ENCODE data around the gene KLHL12.
"Not testable (repeated sequence)": the region's sequence is repeated elsewhere in the genome, so short reads cannot be mapped to it uniquely, and the experiment has no call there.

KLHL12 gene

DNA sequence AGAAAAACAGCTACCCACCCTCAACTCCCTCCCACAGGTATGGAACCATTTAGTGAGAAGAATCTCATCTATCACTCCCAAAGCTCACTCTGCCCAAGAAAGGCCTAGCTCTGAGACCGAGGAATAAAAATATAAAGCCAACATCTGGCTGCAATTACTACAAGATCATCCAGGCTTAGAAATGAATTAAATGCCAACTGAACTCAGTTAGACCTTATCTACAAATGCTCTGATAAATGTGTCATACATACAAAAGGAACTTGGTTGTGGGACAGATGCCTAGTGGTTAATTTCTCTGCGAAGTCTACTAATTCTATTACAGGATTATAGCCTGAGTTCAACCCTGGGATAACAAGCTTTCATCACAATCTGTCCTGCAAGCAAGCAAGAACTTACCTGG lies 24.4 kb upstream of the KLHL12 start:
- no peak for DNase-seq (ENCODE audit: low spot score)

DNA sequence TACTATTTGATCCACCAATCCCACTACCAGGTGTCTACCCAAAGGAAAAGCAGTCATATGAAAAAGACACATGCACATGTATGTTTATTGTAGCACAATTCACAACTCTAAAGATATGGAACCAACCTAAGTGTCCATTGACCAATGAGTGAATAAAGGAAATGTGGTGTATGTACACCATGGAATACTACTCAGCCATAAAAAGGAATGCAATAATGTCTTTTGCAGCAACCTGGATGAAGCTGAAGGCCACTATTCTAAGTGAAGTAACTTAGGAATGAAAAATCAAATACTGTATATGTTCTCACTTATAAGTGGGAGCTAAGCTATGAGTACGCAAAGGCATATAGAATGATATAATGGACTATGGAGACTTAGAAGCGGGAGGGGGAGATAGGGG lies 18.4 kb upstream of the KLHL12 start:
- no peak for DNase-seq (ENCODE audit: low spot score)

DNA sequence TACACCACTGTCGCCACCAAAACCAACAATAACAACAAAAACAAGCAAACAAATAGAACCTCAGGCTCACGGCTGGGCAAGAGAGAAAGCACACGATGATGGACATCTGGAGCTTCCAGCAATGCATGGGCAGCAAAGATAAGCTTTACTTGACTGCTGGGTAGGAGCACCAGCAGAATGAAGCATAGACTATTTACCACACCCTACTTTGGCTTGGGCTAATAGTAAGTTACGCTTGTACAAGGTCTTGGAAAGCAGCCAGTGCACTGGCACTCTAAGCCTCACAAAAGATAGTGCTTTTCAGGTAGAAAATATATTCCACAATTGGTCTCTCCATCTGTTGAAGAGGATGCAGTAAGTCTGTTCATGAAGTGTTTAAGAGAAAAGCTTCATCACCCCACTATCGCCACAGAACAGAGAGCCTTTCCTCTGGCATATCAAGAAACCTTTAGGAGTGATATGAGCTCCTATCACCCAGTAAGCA lies 17.4 kb upstream of the KLHL12 start:
- no peak for DNase-seq (ENCODE audit: low spot score)

DNA sequence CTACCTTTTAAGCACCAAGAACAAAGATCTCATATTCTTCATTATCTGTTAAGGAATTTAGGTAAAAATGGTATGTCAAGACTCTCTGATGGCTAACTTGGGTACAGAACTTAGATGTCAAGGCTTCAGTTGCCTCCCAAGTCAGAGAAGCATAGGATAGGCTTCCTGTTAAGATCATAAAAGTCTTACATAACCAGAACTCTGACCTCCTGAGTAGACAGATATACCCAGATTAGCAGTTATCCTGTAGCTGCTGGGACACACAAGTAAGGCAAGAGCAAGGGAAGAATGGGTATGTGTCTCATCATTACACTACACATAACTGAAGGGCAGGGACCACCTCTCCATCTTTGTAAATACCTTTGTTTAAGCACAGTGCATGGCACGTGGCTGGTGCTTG lies 15.4 kb upstream of the KLHL12 start:
- DNase-seq (ENCODE audit: low spot score) = no peak

DNA sequence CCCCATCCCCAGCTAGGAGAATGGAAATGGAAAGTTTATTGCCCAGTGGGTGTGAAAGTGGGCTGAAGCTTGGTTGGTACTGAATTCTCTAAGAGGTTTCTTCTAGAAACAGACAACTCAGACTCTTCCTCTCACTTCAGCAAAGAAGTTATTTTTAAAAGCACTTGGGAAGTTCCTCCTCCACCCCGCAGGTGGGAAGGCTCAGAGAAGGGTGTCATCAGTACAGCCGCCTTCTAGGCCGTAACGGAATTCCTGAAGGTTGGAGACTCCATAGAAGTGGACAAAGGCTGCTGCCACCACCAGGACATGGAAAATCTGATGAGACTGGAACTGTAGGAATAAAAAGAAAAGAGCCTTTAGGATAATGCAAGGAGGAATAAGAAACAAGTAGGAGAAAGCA lies 14.3 kb upstream of the KLHL12 start:
- no peak for DNase-seq (ENCODE audit: low spot score)

DNA sequence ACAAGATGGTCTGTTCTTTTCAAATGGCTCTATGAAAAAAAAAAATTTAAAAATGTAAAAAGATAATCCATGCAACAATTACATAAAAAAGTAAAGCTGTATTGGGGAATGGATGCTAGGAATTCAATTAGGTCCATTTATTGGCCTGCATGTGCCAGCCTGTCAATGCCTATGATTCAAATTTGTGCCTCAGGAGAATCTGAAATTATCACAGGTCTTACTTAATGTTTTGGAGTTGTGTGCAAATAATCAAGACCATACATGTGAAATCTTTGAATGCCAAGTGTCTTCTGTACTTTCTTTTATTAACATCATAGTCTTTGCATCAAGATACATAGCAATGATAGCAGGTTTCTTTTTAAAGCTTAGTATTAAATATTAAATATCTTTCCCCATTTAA lies 13.5 kb upstream of the KLHL12 start:
- no peak for DNase-seq (ENCODE audit: low spot score)

DNA sequence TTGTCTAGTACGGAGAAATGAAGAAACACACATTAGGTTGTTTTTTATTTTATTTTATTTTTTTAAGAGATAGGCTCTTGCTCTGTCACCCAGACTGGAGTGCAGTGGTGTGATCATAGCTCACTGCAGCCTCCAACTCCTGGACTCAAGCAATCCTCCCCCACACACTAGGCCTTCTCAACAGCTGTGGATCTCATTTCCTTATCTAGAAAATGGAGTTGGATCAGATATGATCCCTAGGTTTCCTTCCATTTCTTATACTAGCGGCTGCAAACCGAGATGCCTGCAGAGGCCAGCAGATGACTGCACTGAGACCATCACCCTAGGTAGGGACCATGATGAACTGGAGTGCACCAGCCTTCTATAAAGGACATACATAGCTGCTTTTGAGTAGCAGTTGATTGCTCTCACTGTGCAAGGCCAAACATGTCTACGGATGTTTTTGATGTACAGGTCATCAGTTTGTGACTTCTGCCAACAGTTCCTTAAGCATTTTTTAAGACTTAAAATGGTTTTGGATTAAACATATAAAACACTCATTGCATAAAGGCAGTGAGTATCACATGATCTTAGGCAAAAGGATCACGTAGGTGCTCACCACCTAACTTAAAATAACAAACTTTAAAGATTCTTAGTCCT lies 11.4 kb upstream of the KLHL12 start:
- DNase-seq (ENCODE audit: low spot score) = no peak

DNA sequence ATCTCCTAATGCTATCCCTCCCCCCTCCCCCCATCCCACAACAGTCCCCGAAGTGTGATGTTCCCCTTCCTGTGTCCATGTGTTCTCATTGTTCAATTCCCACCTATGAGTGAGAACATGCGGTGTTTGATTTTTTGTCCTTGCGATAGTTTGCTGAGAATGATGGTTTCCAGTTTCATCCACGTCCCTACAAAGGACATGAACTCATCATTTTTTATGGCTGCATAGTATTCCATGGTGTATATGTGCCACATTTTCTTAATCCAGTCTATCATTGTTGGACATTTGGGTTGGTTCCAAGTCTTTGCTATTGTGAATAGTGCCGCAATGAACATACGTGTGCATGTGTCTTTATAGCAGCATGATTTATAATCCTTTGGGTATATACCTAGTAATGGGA lies 9.4 kb upstream of the KLHL12 start:
- DNase-seq (ENCODE audit: low spot score) = not testable (repeated sequence)

DNA sequence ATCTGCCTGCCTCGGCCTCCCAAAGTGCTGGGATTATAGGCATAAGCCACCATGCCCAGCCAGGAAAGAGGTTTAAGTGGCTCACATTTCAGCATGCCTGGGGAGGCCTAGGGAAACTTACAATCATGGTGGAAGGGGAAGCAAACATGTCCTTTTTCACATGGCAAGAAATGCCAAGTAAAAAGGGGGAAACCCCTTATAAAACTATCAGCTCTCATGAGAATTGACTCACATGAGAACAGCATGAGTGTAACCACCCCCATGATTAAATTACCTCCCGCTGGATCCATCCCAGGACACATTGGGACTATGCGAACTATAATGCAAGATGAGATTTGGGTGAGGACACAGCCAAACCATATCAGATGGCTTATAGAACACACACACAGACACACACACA lies 8.8 kb upstream of the KLHL12 start:
- DNase-seq (ENCODE audit: low spot score) = no peak

DNA sequence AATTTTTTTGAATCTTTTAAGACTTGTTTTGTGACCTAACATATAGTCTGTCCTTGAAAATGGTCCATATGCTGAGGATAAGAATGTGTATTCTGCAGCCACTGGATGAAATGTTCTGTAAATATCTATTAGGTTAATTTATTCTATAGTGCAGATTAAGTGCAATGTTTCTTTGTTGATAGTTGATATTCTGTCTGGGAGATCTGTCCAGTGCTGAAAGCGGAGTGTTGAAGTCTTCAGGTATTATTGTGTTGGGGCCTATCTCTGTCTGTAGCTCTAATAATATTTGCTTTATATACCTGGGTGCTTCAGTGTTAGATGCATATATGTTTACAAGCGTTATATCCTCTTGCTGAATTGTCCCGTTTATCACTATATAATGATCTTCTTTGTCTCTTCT lies 7.7 kb upstream of the KLHL12 start:
- DNase-seq (ENCODE audit: low spot score) = no peak

DNA sequence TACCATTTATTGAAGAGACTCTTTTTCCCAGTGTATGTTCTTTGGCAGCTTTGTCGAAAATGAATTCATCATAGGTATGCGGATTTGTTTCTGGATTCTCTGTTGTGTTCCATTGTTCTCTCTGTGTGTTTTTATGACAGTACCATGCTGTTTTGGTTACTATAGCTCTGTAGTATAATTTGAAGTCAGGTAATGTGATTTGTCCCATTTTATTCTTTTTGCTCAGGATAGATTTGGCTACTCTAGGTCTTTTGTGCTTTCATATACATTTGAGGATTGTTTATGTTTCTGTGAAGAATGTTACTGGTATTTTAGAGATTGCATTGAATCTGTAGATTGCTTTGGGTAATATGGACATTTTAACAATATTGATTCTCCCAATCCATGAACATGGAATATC lies 5.4 kb upstream of the KLHL12 start:
- DNase-seq (ENCODE audit: low spot score) = no peak

DNA sequence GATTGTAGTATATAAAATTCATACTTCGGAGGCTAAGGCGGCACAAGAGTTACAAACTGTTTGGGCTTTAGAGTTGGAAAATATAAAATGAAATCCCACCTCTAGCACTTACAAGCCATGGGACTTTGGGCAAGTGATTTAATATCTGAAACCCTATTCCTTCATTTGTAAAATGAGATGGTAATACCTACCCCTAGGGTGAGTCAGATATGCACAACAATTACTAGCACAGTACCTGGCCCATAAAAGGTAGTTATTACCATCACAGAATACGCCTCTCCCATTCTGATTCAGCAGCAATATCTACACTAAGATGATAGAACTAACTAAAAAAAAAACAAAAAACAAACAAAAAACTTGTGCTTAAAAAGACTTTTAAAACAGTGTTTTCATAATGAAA lies 3.5 kb downstream of the KLHL12 start:
- DNase-seq (ENCODE audit: low spot score) = no peak

DNA sequence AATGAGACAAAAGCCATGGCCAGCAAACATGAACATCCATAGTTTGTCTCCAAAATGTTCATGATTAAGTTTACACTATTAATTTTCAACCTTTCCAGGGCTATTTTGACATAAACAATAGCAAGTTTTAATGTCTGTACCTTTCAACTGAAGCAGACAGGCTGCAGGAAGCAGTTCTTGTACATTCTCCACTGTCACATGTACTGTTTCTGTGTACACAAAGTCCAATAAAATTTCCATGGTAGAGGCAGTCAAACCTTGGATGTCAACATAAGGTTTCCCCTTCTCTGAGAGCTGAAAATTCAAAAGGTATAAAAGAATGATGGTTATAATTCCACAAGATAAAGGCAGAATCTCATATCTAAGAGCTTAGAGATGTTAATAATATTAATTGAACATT lies 7.4 kb downstream of the KLHL12 start:
- DNase-seq (ENCODE audit: low spot score) = no peak

DNA sequence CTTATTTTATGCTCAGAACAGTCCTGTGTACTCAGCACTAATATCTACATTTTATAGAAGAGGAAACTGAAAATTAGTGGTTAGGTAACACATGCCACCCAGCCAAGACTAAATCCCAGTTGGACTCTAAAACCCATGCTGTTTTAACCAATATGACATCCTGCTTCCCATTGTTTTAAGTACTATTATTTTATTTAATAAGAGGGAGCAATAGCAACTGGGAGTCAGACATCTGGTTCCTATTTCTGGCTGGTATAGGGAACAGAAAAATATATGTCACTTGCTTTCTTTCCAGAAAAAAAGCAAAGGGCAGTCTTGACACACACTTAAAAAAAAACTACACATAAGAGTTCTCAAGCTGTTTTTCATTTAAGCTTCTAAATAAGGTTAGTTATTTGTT lies 11.9 kb downstream of the KLHL12 start:
- DNase-seq (ENCODE audit: low spot score) = no peak

DNA sequence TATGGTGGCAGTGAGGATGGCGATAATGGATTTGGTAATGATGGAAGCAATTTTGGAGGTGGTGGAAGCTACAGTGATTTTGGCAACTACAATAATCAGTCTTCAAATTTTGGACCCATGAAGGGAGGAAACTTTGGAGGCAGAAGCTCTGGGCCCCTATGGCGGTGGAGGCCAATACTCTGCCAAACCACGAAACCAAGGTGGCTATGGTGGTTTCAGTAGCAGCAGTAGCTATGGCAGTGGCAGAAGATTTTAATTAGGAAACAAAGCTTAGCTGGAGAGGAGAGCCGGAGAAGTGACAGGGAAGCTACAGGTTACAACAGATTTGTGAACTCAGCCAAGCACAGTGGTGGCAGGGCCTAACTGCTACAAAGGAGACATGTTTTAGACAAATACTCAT lies 14.6 kb downstream of the KLHL12 start:
- DNase-seq (ENCODE audit: low spot score) = not testable (repeated sequence)

DNA sequence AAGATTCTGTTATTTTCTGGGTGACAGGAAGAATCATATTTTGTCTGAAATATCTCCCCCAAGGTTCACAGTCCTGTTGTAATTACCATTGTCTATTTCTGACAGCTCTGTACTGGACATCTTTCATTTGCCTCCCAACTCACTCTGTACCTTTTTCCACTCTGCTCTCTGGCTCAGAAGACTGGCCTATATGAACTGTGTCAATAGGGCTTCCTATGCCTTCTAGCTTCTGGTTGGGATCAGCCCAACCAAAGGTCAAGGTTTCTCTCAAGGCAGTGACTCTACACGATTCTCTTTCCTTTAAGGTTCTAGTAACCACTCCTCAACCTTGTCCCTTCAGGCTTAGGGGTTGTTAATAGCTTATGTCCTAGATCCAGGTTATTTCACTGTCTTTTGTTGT lies 17.5 kb downstream of the KLHL12 start:
- DNase-seq (ENCODE audit: low spot score) = no peak

DNA sequence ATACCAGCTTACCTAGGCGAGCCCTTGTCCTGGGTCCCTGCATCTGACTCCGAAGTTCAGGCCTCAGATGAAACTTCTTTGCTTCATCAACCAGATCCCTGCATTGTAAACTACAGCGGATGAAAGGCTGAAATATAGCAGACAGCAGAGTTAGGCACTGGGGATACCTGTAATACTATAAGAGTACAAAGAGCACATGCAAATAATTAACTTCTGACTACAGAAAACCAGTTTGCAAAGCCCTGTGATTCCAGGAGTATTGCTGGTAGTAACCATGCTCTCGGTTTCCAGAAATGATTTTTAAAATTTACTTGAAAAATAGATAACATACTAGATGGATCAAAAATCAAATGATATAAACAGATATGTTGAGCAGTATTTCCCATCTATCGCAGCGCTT lies 18.0 kb downstream of the KLHL12 start:
- DNase-seq (ENCODE audit: low spot score) = no peak

DNA sequence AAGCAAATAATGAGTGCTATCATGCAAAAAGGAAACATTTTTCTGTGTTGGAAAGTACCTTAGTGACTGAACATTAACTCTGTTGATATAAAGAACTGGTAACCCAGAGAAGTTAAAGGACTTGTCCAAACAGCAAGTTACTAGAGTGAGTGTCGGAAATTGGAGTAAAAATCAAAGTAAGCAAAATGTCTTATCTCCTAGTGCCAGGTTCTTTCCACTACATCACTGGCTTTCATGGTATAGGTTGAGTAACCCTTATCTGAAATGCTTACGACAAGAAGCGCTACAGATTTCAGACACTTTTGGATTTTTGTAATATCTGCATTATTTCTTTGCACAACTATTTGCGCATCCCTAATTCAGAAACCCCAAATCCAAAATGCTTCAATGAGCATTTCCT lies 21.7 kb downstream of the KLHL12 start:
- DNase-seq (ENCODE audit: low spot score) = no peak

DNA sequence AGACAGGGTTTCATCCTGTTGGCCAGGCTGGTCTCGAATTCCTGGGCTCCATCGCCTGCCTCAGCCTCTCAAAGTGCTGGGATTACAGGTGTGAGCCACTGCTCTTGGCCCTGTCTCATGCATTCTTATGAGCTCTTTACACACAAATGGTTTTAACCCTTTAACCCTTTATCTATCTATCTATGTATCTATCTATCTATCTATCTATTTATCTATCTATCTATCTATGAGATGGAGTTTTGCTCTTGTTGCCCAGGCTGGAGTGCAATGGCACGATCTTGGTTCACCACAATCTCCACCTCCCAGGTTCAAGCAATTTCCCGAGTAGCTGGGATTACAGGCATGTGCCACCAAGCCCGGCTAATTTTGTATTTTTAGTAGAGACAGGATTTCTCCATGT lies 23.2 kb downstream of the KLHL12 start:
- not testable (repeated sequence) for DNase-seq (ENCODE audit: low spot score)

DNA sequence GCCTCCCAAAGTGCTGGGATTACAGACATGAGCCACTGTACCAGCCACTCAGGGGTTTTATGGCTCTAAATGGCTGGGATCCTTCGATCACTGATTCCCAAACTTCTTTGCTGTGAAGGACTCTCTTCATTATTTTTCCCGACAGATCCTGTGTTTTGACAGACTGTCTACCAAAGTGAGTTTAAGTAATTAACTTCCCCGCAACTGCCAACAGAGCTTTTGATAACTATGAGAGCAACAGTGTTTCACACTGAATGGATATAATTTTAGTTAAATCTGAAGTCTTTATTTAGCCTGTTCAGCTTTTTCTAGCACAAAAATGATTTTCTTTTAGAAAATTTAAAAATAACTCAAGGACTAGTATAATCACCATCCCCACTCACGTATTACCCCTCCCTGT lies 25.5 kb downstream of the KLHL12 start:
- no peak for DNase-seq (ENCODE audit: low spot score)

DNA sequence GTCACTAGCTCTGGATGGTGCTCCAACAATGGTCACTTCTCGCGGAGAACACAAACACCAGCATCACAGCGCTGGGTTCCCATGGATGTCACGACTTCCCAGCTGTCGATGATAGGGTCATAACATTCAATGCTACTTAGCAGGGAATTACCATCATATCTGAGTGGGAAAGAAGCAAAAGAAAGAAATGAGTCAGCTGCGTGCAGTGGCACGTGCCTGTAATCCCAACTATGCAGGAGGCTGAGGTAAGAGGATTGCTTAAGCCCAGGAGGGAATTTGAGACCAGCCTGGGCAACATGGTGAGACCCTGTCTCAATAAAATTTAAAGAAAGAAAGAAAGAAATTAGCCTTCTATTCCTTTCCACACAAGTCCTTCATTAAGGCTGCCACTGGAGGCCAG lies 34.5 kb downstream of the KLHL12 start:
- DNase-seq (ENCODE audit: low spot score) = no peak

DNA sequence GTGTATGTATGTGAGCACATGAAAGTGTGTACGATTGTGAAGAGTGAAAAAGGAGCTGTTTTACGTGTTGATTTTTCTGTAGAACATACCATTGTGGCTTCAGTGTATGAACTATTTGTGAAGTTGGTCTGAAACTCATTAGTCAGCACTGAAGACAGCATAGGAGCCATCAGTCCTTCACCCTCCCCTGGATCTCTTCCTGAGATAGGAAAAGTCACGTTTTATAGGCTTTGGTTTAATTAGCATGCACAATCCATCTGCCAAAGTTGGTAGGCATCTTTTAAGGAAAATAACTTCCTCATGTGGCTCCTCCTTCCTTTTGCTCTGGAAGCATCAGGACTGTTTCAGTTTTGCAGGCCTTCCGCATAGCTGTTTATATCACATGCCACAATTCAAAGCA lies 36.6 kb downstream of the KLHL12 start:
- no peak for DNase-seq (ENCODE audit: low spot score)

DNA sequence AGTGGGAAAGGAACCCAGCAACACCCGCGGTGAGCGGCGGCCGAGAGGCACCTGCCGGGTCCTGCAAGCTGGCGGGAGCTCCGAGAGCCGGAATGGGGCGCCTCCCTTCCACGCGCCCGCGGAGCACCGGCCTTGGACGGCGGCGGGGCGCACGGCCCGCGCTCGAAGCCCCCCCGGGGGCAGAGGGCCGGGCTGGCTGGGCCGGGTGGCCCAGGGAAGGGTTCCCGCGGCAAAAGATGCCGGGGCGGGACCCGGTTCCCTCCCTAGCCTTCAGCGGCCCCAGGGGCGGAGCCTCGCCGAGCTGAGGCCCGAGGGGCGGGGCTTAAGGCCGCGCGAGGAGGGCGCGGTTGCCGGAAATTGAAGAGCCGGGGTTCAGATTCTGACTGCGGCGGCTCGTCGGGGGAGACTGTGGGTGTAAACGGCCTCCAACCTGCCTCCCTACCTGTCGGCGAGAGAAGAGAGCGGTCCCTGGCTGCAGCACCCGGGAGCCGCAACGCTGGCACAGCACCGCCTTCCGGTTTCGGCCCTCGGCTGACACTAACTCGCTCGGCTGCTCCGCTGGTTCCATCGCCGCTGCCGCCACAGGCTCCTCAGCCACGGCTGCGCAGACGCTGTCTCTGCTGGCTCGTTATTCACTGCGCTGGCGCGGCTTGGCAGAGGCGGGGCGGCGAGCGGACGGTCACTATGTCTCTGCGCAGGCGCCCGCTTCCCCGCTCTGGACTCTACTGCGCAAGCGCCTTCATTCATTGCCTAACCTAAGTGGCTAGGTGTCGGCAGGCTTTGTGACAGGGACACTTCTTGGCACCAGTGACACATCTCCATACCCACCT lies 38.3 kb downstream of the KLHL12 start, which contains the start of gene RABIF:
Gene RABIF, minus strand, starts transcription at position 619 of the 830 bp plus-strand sequence. Its CDS starts 51 bp downstream, at position 568.
- peak; percentile 95 for DNase-seq (ENCODE audit: low spot score)

DNA sequence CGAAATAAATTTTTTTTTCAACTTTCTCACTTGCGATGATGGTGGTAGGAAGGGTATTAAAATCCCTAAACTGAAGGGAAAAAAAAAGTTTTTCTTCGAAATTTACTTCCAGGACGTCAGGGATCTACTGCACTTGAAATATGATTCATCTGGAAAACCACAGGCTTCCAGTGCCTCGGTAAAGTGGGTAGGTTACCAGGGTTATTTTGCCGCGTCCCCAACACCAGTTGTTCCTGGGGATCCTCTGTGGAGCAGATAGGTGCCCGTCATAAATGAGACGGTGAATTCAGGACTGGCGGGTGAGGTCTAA lies 38.9 kb downstream of the KLHL12 start:
- no peak for DNase-seq (ENCODE audit: low spot score)

All from globus pallidus (tissue), 1 donor.